ENCODE results near the gene HEATR5A.

Gene HEATR5A

GRCh38 chr14:31457665-31458659, 37.6 kb upstream of the HEATR5A start:
- H3K9me3 ChIP-seq = no peaks in the 10 kb centered on the region
- H3K4me3 ChIP-seq = peak overlapping the region; percentile 77 to 79
- H3K27ac ChIP-seq = peak overlapping the region; percentile 88 to 89
- intact Hi-C loops (cut with DNase I; ENCODE audit: low total_unique reads) = loop anchor here (2.0 kb wide), 1 partner anchor 37 kb away; the partner anchor contains the start of gene HEATR5A
- H3K27me3 ChIP-seq = no peaks in the 10 kb centered on the region
- no peaks in the 10 kb centered on the region for H3K36me3 ChIP-seq
- no peak for DNase-seq
- no peak for TF ChIP-seq CTCF (IDR thresholded peaks at IDR 0.05)
- H3K4me1 ChIP-seq = peaks cover 0 to 33% (median 15%) of the 10 kb centered on the region in 4 donors

DNA sequence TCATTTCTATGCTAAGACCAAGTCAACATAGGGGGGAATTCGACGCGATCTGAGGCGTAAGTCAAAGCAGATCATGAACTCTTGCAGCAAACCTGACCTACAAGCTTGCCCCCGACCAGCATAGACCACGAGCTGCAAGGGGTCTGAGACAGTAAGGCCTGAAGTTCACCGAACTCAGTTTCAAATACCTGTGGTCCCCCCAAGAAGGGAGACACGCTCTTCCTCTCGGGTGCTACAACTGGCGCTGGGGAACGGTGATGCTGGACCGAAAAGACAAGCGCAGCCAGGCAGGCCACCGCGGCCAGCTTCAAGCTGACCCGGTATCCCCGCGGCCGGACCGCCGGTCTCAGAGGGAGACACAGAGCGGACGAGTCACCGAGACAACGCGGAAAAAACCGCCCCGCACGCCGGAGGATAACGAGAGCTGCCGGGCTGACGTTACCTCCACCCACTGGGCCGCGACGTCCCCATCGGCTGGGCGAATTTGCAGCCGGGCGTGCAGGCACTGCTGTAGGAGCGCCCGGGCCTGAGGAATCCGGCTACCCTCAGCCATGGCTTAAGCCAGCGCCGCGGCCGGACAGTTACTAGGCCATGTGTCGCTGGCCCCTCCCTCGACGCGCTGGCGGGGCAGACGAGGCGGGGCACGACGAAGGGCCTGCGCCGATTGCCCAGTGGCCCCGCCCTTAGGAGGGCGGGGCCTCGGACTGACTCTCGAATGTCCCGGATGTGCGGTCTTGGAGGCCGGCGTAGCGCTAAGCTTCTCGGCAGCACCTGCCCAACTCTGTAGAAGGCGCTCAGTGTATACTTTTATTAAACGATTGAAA, 36.7 kb upstream of the HEATR5A start, which contains the start of gene DTD2:
Gene DTD2 (minus strand): TSS at position 666 of the 824 bp plus-strand sequence. CDS start 113 bp downstream, at position 553.
- no peak for TF ChIP-seq CTCF (IDR thresholded peaks at IDR 0.05)
- H3K27me3 ChIP-seq = no peaks in the 10 kb centered on the region
- intact Hi-C loops (cut with DNase I; ENCODE audit: low total_unique reads) = loop anchor here (2.0 kb wide), 1 partner anchor 36 kb away; the partner anchor contains the start of gene HEATR5A
- peak within 1 kb of the TSS; percentile 88 to 89 for H3K27ac ChIP-seq
- peak within 1 kb of the TSS; percentile 77 to 79 for H3K4me3 ChIP-seq
- peaks cover 0 to 33% (median 15%) of the 10 kb centered on the region in 4 donors for H3K4me1 ChIP-seq
- no peaks in the 10 kb centered on the region for H3K9me3 ChIP-seq
- H3K36me3 ChIP-seq = peaks cover 0 to 4% (median 2%) of the 10 kb centered on the region in 3 donors
- peak; percentile 95 to 96 for DNase-seq

DNA sequence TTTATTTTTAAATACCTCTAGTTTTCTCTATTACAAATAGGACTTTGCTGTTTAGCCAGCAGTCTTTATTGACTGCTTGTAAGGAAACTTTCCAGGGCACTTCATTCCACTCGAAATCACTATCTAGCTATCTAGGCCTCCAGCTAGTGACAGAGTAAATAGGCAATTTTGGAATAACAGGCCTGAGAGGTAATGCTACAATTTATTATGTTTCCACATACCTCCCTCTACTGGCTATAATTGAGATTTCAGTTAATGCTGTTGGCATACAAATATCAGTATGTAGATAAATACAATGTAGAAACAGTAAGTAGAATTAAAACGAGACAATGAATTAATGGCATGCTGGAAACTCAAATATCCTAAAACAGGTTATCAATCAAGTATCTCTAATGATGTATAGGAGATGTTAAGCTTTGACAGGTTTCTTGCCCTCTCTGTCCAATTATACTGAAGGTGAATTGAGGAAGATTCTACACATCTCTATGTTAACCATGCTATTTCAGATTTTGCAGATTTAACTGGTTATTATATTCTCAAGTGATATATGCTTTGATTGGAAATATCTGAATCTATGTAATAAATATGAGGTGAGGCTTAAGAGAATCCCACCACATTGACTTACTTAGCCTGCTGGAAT, 29.7 kb upstream of the HEATR5A start:
- no peak for DNase-seq
- Histone ChIP-seq H3K4me3 (no peak overlapping the region), H3K36me3 (peaks cover 8 to 29% (median 14%) of the 10 kb centered on the region in 3 donors), H3K27ac (no peak overlapping the region), H3K9me3 (no peaks in the 10 kb centered on the region), H3K4me1 (peaks cover 0 to 11% (median 6%) of the 10 kb centered on the region in 4 donors), H3K27me3 (no peaks in the 10 kb centered on the region)
- intact Hi-C loops (cut with DNase I; ENCODE audit: low total_unique reads) = no loop called here
- peak; percentile 60 to 70 for TF ChIP-seq CTCF (IDR thresholded peaks at IDR 0.05)

DNA sequence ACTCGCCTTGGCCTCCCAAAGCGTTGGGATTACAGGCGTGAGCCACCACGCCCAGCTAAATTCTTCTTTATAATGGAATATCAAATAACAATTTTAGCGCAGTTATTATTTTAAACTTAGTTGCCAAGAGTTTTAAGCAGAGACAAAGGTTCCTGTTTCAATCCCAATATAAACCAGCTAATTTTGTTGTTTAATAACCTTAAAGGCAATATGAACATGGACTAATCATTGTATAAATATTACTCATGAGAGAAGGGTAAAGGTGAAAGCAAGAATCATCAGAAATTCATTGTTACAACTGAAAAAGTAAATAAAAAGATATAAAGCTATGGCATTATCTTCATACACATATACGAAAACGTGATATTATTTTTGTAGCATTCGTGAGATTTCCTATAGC, 28.8 kb upstream of the HEATR5A start:
- DNase-seq = no peak
- Histone ChIP-seq H3K27ac (no peak overlapping the region), H3K4me3 (no peak overlapping the region), H3K9me3 (no peaks in the 10 kb centered on the region), H3K36me3 (peaks cover 8 to 29% (median 14%) of the 10 kb centered on the region in 3 donors), H3K4me1 (peaks cover 0 to 1% (median under 1%) of the 10 kb centered on the region in 4 donors), H3K27me3 (no peaks in the 10 kb centered on the region)
- intact Hi-C loops (cut with DNase I; ENCODE audit: low total_unique reads) = no loop called here
- TF ChIP-seq CTCF (IDR thresholded peaks at IDR 0.05) = no peak

DNA sequence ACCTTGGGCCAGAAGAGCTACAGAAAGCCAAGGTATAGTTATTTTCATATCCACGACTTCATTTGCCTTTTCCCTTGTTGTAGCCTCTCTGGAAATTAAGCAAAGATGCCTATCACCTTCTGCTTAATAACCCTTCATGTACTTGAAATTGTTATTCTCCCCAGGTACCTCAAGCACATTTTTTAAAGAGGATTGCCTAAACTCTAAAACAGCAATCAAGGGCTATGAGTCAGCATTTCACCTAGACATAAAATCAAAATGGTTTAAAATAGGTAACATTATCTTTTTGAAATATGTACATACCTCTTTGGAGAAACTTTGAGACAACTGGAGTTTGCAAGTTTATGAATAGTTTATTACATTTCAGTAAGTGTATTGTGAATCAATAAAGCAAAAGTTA, 25.4 kb upstream of the HEATR5A start:
- no peak overlapping the region for H3K4me3 ChIP-seq
- no peaks in the 10 kb centered on the region for H3K27me3 ChIP-seq
- peaks cover 0 to 18% (median 0%) of the 10 kb centered on the region in 4 donors for H3K4me1 ChIP-seq
- H3K36me3 ChIP-seq = peaks cover 8 to 14% (median 10%) of the 10 kb centered on the region in 3 donors
- no peaks in the 10 kb centered on the region for H3K9me3 ChIP-seq
- DNase-seq = no peak
- no peak overlapping the region for H3K27ac ChIP-seq
- TF ChIP-seq CTCF (IDR thresholded peaks at IDR 0.05) = no peak
- intact Hi-C loops (cut with DNase I; ENCODE audit: low total_unique reads) = no loop called here

All from tibial artery (tissue), 4 donors.